H1 (cell line): Measurements from ENCODE around the gene PRAME. TPM values are rescaled to one million over a fixed set of nuclear protein-coding genes. Genes with fewer than 3 reads are reported as not detected.

Experiments used
- CHD1 ChIP-seq: IDR thresholded peaks from 2 replicates; pipeline ENCODE4 v1.6.1; 2012; ENCODE audit warnings: low read depth, low read length, improper control_type of control experiment
- EZH2 ChIP-seq: fragments of 200-600 bp; sonication (generic); IDR thresholded peaks from 2 replicates; pipeline ENCODE4 v1.7.1; 2012; ENCODE audit warnings: low read depth, mild to moderate bottlenecking, moderate library complexity, low read length, inconsistent platforms; ENCODE audit not compliant: severe bottlenecking
- KDM4A ChIP-seq: IDR thresholded peaks from one replicate; pipeline ENCODE4 v1.7.1; 2012; ENCODE audit warnings: low read depth, mild to moderate bottlenecking, moderate library complexity, low read length, inconsistent platforms; ENCODE audit not compliant: severe bottlenecking
- POLR2A ChIP-seq, 2 experiments: IDR thresholded peaks; 1 replicate in 1 of 2; 2 replicates in 1 of 2; pipeline ENCODE4 v1.6.1; 2011; ENCODE audit warnings: low read depth in 2 of 2, low read length in 2 of 2, mild to moderate bottlenecking in 2 of 2; ENCODE audit errors: control extremely low read depth in 1 of 2
- SP4 ChIP-seq: IDR thresholded peaks from 2 replicates; pipeline ENCODE4 v1.6.1; 2012; ENCODE audit warnings: low read length, inconsistent platforms
- TCF12 ChIP-seq: IDR thresholded peaks from 2 replicates; pipeline ENCODE4 v1.6.1; 2011; ENCODE audit warnings: low read depth, mild to moderate bottlenecking, low read length
- polyA plus RNA-seq, 7 experiments: library from polyadenylated mRNA; depleted of rRNA in 3 of 7; stranded (reverse) in 5 of 7; unstranded in 2 of 7; fragments of >200 nt in 5 of 7; fragments of 200-250 nt in 2 of 7; gene quantifications; 1 replicate in 5 of 7; 2 replicates in 1 of 7; 4 replicates in 1 of 7; pipeline versions ENCODE4 v1.2.1 to v1.2.3, GENCODE V29; 2011 to 2013; ENCODE audit warnings: missing spikeins in 2 of 7, mixed read lengths in 2 of 7
- total RNA-seq: library from RNA; stranded (reverse); fragmentation: NEBNext Ultra II Directional; extraction: Animal tissue kit (Norgen Biotek cat#: 25700); gene quantifications from 2 replicates; pipeline ENCODE4 v1.2.1, GENCODE V29; 2021
- TF ChIP-seq, protein P1 (sequence below): fragments of 300-600 bp; sonication (generic); IDR thresholded peaks from 2 replicates; pipeline ENCODE4 v1.7.1; 2012; ENCODE audit warnings: low read length, moderate library complexity, mild to moderate bottlenecking, inconsistent platforms; ENCODE audit not compliant: insufficient replicate concordance
- TF ChIP-seq, protein P2 (sequence below): IDR thresholded peaks from 2 replicates; pipeline ENCODE4 v1.6.1; 2012; ENCODE audit warnings: low read length, inconsistent platforms
- TF ChIP-seq, protein P3 (sequence below): IDR thresholded peaks from 2 replicates; pipeline ENCODE4 v1.6.1; 2011; ENCODE audit warnings: low read length, improper control_type of control experiment

Gene PRAME
- total and polyA plus RNA-seq, 2 of the 8 experiments (the other 6 are each of a cell fraction or from before 2014, with no cell fraction given) = 0.15 to 1.1 TPM

DNA sequence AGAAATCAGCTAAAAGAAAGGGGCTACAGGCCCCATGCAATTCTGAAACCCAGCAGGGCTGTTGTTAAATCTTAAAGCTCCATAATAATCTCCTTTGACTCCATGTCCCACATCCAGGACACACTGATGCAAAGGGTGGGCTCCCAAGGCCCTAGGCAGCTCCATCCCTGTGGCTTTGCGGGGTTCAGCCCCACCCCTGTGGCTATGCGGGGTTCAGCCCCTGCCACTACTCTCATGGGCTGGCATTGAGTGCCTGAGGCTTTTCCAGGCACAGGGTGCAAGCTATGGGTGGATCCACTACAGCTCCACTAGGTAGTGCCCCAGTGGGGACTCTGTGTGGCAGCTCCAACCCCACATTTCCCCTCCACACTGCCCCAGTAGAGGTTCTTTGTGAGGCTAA, 30.3 kb downstream of the PRAME start (continued):
- TF ChIP-seq, protein P1, sequence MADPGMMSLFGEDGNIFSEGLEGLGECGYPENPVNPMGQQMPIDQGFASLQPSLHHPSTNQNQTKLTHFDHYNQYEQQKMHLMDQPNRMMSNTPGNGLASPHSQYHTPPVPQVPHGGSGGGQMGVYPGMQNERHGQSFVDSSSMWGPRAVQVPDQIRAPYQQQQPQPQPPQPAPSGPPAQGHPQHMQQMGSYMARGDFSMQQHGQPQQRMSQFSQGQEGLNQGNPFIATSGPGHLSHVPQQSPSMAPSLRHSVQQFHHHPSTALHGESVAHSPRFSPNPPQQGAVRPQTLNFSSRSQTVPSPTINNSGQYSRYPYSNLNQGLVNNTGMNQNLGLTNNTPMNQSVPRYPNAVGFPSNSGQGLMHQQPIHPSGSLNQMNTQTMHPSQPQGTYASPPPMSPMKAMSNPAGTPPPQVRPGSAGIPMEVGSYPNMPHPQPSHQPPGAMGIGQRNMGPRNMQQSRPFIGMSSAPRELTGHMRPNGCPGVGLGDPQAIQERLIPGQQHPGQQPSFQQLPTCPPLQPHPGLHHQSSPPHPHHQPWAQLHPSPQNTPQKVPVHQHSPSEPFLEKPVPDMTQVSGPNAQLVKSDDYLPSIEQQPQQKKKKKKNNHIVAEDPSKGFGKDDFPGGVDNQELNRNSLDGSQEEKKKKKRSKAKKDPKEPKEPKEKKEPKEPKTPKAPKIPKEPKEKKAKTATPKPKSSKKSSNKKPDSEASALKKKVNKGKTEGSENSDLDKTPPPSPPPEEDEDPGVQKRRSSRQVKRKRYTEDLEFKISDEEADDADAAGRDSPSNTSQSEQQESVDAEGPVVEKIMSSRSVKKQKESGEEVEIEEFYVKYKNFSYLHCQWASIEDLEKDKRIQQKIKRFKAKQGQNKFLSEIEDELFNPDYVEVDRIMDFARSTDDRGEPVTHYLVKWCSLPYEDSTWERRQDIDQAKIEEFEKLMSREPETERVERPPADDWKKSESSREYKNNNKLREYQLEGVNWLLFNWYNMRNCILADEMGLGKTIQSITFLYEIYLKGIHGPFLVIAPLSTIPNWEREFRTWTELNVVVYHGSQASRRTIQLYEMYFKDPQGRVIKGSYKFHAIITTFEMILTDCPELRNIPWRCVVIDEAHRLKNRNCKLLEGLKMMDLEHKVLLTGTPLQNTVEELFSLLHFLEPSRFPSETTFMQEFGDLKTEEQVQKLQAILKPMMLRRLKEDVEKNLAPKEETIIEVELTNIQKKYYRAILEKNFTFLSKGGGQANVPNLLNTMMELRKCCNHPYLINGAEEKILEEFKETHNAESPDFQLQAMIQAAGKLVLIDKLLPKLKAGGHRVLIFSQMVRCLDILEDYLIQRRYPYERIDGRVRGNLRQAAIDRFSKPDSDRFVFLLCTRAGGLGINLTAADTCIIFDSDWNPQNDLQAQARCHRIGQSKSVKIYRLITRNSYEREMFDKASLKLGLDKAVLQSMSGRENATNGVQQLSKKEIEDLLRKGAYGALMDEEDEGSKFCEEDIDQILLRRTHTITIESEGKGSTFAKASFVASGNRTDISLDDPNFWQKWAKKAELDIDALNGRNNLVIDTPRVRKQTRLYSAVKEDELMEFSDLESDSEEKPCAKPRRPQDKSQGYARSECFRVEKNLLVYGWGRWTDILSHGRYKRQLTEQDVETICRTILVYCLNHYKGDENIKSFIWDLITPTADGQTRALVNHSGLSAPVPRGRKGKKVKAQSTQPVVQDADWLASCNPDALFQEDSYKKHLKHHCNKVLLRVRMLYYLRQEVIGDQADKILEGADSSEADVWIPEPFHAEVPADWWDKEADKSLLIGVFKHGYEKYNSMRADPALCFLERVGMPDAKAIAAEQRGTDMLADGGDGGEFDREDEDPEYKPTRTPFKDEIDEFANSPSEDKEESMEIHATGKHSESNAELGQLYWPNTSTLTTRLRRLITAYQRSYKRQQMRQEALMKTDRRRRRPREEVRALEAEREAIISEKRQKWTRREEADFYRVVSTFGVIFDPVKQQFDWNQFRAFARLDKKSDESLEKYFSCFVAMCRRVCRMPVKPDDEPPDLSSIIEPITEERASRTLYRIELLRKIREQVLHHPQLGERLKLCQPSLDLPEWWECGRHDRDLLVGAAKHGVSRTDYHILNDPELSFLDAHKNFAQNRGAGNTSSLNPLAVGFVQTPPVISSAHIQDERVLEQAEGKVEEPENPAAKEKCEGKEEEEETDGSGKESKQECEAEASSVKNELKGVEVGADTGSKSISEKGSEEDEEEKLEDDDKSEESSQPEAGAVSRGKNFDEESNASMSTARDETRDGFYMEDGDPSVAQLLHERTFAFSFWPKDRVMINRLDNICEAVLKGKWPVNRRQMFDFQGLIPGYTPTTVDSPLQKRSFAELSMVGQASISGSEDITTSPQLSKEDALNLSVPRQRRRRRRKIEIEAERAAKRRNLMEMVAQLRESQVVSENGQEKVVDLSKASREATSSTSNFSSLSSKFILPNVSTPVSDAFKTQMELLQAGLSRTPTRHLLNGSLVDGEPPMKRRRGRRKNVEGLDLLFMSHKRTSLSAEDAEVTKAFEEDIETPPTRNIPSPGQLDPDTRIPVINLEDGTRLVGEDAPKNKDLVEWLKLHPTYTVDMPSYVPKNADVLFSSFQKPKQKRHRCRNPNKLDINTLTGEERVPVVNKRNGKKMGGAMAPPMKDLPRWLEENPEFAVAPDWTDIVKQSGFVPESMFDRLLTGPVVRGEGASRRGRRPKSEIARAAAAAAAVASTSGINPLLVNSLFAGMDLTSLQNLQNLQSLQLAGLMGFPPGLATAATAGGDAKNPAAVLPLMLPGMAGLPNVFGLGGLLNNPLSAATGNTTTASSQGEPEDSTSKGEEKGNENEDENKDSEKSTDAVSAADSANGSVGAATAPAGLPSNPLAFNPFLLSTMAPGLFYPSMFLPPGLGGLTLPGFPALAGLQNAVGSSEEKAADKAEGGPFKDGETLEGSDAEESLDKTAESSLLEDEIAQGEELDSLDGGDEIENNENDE = no peak
- no peak for TF ChIP-seq CHD1
- no peak for TF ChIP-seq SP4
- TF ChIP-seq POLR2A (IDR thresholded peaks at IDR 0.05; ENCODE audit: control extremely low read depth in 1 of 2, low read depth in 2 of 2, low read length in 2 of 2) = no peak
- TF ChIP-seq, protein P2, sequence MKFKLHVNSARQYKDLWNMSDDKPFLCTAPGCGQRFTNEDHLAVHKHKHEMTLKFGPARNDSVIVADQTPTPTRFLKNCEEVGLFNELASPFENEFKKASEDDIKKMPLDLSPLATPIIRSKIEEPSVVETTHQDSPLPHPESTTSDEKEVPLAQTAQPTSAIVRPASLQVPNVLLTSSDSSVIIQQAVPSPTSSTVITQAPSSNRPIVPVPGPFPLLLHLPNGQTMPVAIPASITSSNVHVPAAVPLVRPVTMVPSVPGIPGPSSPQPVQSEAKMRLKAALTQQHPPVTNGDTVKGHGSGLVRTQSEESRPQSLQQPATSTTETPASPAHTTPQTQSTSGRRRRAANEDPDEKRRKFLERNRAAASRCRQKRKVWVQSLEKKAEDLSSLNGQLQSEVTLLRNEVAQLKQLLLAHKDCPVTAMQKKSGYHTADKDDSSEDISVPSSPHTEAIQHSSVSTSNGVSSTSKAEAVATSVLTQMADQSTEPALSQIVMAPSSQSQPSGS = no peak
- TF ChIP-seq, protein P3, sequence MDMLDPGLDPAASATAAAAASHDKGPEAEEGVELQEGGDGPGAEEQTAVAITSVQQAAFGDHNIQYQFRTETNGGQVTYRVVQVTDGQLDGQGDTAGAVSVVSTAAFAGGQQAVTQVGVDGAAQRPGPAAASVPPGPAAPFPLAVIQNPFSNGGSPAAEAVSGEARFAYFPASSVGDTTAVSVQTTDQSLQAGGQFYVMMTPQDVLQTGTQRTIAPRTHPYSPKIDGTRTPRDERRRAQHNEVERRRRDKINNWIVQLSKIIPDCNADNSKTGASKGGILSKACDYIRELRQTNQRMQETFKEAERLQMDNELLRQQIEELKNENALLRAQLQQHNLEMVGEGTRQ = no peak
- TF ChIP-seq TCF12 = no peak
- no peak for TF ChIP-seq EZH2
- no peak for TF ChIP-seq KDM4A
